NCI-H128 (cell line): ENCODE data around the gene ULK4.

Experiments
- DNase-seq: peaks from one replicate; lab custom pipeline; 2025; ENCODE audit not compliant: unreplicated experiment; lab: John Stamatoyannopoulos, UW

ULK4 gene

DNA sequence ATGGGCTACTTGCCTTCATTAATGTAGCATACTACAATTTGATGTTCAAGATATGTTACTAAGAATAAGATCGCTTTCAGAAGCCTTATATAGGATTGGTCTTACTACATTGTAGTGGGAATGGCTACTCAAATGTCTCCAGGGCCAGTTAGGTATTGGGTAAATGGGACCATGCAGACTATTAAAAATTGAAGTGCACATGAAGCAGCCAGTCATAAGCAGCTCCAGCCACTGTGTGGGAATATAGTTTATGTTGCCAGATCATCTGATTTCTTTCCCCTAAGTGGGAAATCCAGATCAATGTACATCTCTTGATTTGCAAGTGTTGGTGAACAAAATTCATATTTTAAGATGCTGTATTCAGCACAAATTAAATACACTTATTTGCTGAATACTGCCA is 757.5 kb downstream of the ULK4 start:
- no peak for DNase-seq

DNA sequence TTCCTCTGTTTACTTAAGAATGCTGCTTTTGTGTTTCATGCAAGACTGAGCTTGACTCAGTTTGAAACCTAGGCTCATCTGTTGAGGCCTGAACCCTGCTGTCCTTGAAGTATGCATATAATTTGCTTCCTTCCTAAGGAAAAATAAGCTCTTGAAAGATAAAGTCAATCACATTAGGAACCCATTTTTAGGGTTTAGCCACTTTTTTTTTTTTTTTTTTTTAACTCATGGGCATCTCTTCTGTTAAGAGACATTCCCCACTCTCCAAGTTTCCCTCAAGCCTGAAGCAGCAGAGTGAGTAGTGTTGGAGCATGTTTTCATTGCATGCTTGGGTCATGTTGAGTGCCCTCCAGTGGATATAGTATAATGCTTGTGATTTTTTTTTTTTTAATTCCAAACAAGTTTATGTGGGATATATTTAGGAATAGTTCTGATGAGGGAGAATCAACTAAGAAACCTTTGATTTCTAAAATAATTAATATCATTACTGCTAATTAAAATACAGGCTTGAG is 759.0 kb downstream of the ULK4 start:
- DNase-seq, result peak; percentile 8

DNA sequence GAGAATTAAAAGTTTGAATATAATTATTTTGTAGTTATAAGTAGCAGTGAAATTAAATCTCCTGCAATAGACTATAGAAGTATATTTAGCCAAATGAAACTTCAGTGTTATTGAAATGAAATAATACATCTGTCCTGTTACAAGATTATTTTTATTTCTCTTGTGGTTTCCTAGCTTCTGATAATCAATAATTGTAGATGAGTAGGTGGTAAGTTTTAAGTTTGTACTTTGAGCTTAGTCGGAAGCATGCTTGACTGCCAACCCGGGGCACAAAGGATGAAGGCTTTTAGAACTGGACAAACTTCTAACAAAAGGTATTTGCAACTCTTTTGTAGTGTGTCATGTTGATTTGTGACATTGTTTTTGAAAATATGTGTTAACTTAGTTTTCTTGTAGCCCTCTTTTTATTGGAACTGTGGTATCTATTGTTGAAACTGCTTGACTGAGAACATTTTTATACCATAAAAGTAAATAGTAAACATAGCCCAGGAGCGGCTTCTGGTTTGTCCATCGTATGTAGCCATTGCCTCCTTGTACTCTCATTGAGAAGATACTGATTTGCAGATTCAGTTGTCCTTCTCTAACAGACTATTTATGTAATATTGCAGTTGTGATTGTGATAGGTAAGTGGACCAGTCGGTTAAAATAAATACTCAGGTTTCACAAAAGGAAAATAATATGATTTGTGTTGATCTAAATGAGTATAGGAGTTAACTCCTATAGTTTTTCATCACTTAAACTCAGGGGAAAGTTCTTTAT is 759.6 kb downstream of the ULK4 start:
- no peak for DNase-seq

DNA sequence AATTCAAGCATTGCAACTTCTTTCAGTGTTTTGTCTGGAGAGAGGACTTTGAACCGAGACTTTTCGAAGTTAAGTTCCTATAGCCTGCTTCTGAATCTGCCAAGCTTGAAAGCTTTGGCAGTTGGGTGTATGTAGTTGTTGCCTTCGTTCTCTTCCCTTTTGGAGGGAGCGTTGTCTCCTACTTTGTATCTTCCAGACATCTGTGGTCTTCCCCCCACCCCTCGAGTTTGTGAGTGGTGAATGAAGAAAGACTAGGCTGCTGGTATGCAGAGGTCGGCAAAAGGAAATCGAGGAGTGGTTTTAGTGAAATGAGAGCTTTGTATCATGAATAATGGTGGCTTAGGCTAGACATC is 761.3 kb downstream of the ULK4 start:
- DNase-seq, result no peak

DNA sequence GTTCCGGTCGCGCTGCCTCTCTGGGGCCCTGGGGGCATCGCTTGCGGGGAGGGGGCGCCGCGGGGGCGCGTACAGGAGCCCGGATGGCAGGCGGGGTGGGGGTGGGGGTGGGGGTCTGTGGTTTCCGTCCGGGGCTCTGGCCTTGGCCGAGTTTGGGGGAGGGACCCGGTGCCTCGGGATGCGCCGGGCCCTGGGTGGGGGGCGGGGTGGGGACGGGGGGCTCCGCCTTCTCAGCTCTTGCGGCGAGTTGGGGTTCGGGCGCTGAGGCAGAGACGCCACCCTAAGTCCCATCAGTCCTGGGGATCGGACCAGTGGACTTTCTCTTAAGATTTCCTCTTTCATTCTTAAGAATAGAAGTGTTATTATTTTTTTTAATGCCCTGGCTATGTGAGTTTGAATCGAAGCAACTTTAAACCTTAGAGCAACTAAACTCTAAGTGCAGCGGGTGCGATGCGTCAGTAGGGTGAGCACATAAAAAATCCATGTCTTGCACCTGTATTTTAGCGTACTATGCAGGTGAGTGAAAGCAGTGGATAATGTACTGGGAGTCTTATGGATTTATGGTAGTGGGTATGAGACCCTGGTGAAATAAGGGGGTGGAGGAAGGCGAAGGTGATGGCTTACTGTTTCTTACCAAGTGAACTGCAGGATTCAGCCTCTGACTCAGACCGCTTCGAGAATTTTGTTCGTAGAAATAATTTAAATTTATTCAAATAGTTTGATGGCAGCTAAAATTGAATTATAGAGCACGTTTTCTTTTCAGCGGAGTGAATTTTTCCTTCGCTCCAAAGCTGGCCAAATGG is 761.8 kb downstream of the ULK4 start:
- no peak for DNase-seq

DNA sequence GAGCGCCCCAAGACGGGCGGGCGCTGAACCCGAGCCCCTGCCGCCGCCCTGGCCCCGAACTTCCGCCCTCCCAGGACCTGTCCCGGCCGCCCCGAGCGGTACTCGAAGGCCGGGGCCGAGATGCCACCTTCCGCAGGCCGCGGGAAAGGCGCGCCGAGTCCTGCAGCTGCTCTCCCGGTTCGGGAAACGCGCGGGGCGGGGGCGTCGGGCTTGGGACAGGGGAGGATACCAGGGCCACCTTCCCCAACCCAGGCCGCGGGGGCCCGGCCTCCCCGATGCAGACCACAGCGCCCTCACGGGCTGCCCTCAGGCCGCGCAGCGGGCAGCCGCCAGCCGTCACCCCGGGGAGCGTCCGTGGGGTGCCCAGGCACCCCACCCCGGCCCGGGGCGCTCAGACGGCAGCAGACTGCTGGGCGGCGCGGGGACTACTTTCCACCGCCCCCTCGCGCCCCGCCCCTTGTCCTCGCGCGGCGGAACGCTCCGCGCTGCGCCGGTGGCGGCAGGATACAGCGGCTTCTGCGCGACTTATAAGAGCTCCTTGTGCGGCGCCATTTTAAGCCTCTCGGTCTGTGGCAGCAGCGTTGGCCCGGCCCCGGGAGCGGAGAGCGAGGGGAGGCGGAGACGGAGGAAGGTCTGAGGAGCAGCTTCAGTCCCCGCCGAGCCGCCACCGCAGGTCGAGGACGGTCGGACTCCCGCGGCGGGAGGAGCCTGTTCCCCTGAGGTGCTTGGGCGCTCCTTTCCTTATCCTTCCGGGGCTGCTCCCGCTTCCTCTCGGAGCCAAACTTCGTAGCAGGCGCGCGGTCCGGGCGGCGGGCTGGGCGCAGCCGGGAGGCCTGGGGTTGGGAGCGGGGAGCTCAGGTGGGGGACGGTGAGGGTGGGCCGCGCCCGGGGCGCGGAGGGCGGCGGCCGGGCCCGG is 762.7 kb downstream of the ULK4 start, which contains the start of gene CTNNB1:
Gene CTNNB1, plus strand, starts transcription at position 556 of the 916 bp plus-strand sequence. CDS start 24,564 bp downstream, outside the sequence.
- peak; percentile 62 for DNase-seq

DNA sequence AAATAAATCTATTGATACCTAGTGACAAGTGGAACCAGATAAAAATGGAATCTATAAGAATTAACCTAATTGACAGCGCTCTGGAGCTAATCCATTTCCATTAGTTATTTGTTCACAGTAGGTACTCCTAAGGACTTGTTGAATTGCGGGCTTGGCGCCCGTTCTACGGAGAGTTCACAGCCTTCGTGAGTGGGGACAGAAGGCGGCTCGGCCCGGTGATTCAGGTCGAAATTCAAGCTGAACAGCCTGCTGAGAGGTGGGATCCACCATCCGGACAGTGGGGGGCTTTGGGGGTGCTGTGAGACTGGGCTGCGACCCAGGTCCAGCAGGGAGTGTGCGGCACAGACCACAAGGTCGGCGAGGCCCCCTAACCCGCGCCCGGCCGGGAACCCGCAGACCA is 763.4 kb downstream of the ULK4 start:
- DNase-seq, result no peak

DNA sequence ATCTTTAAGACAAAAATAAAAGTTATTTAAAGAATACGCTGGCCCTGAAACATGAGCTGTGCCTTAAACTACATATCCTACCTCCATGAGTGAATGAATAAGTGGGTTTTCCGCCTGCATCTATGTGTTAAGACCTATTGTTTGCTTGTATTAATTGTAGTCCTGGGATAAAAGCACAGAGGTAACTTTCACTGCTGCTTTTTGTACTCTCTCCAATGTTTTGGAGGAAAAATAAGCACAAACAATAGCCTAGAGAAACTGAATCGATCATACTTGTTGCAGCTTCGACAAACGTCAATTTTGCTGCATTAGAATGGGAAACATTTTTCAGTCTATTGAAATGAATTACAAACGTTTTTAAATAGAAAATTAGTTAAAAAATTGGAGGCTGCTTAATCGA is 763.9 kb downstream of the ULK4 start:
- no peak for DNase-seq
